Astrocyte (in vitro differentiated cells and primary cell): Measurements from ENCODE around the gene MEAK7. TPM values are rescaled to one million over a fixed set of nuclear protein-coding genes. Genes with fewer than 3 reads are reported as not detected.

Source experiments
- DNase-seq: peaks from one replicate; pipeline ENCODE4 v3.0.0-alpha.2; 2010; ENCODE audit warnings: low read depth
- FAIRE-seq: peaks from 2 replicates; lab custom pipeline; 2011; peaks lifted over from hg19 to GRCh38; lab: Jason Lieb, UNC
- H2AFZ ChIP-seq: 2 replicates; pipeline ENCODE4 v1.6.0; 2012; ENCODE audit warnings: low read depth, low read length, inconsistent platforms
- H3K27ac ChIP-seq: 2 replicates; pipeline ENCODE4 v1.5.1; 2011; ENCODE audit warnings: low read depth, low read length, inconsistent platforms
- H3K27me3 ChIP-seq: 2 replicates; pipeline ENCODE4 v1.6.0; 2011; ENCODE audit warnings: low read length, inconsistent platforms; ENCODE audit not compliant: insufficient read depth
- H3K36me3 ChIP-seq: 2 replicates; pipeline ENCODE4 v1.5.1; 2011; ENCODE audit warnings: low read length, inconsistent platforms; ENCODE audit not compliant: insufficient read depth
- H3K4me1 ChIP-seq: 2 replicates; pipeline ENCODE4 v1.5.1; 2011; ENCODE audit warnings: low read length, inconsistent platforms; ENCODE audit not compliant: insufficient read depth
- H3K4me2 ChIP-seq: 2 replicates; pipeline ENCODE4 v1.6.0; 2012; ENCODE audit warnings: low read length, inconsistent platforms
- H3K4me3 ChIP-seq: 2 replicates; pipeline ENCODE4 v1.5.1; 2011; ENCODE audit warnings: low read depth, mild to moderate bottlenecking, low read length, inconsistent platforms; ENCODE audit not compliant: insufficient read depth
- H3K79me2 ChIP-seq: 2 replicates; pipeline ENCODE4 v1.6.0; 2012; ENCODE audit warnings: mild to moderate bottlenecking, low read length, inconsistent platforms; ENCODE audit not compliant: insufficient read depth
- H3K9ac ChIP-seq: 2 replicates; pipeline ENCODE4 v1.6.0; 2012; ENCODE audit warnings: mild to moderate bottlenecking, low read length, inconsistent platforms
- H3K9me3 ChIP-seq: 2 replicates; pipeline ENCODE4 v1.5.1; 2012; ENCODE audit warnings: low read depth, mild to moderate bottlenecking, low read length, inconsistent platforms; ENCODE audit not compliant: insufficient read depth
- H4K20me1 ChIP-seq: 2 replicates; pipeline ENCODE4 v1.6.0; 2012; ENCODE audit warnings: low read length, inconsistent platforms; ENCODE audit not compliant: insufficient read depth
- H3K27ac Mint-ChIP-seq: one replicate; pipeline ENCODE4 v1.8.0; 2021; ENCODE audit warnings: mild to moderate bottlenecking, mixed read lengths; ENCODE audit not compliant: unreplicated experiment
- H3K27me3 Mint-ChIP-seq: one replicate; pipeline ENCODE4 v1.8.0; 2021; ENCODE audit warnings: low read depth, mixed read lengths; ENCODE audit not compliant: unreplicated experiment
- H3K36me3 Mint-ChIP-seq: one replicate; pipeline ENCODE4 v1.8.0; 2021; ENCODE audit warnings: low read depth, mixed read lengths; ENCODE audit not compliant: unreplicated experiment
- H3K4me1 Mint-ChIP-seq: one replicate; pipeline ENCODE4 v1.8.0; 2021; ENCODE audit warnings: low read depth, mixed read lengths; ENCODE audit not compliant: unreplicated experiment
- H3K4me3 Mint-ChIP-seq: one replicate; pipeline ENCODE4 v1.8.0; 2021; ENCODE audit warnings: mild to moderate bottlenecking, moderate library complexity, mixed read lengths; ENCODE audit not compliant: unreplicated experiment
- H3K9me3 Mint-ChIP-seq: one replicate; pipeline ENCODE4 v1.8.0; 2021; ENCODE audit warnings: mild to moderate bottlenecking, mixed read lengths; ENCODE audit not compliant: unreplicated experiment
- EZH2 ChIP-seq: IDR thresholded peaks from 2 replicates; pipeline ENCODE4 v1.6.1; 2012; ENCODE audit warnings: mild to moderate bottlenecking, low read length, inconsistent platforms; ENCODE audit not compliant: insufficient read depth
- total RNA-seq: library from RNA; stranded (reverse); gene quantifications from 2 replicates; pipeline ENCODE4 v1.2.1, GENCODE V29; 2021
- TF ChIP-seq, protein P1 (sequence below): IDR thresholded peaks from 2 replicates; pipeline ENCODE4 v1.5.1; 2011; ENCODE audit warnings: low read depth, mild to moderate bottlenecking, inconsistent platforms, low read length, moderate library complexity; ENCODE audit not compliant: insufficient read depth

MEAK7 gene
- total RNA-seq, 1 donor from 2014 or later: 41.3 TPM

DNA sequence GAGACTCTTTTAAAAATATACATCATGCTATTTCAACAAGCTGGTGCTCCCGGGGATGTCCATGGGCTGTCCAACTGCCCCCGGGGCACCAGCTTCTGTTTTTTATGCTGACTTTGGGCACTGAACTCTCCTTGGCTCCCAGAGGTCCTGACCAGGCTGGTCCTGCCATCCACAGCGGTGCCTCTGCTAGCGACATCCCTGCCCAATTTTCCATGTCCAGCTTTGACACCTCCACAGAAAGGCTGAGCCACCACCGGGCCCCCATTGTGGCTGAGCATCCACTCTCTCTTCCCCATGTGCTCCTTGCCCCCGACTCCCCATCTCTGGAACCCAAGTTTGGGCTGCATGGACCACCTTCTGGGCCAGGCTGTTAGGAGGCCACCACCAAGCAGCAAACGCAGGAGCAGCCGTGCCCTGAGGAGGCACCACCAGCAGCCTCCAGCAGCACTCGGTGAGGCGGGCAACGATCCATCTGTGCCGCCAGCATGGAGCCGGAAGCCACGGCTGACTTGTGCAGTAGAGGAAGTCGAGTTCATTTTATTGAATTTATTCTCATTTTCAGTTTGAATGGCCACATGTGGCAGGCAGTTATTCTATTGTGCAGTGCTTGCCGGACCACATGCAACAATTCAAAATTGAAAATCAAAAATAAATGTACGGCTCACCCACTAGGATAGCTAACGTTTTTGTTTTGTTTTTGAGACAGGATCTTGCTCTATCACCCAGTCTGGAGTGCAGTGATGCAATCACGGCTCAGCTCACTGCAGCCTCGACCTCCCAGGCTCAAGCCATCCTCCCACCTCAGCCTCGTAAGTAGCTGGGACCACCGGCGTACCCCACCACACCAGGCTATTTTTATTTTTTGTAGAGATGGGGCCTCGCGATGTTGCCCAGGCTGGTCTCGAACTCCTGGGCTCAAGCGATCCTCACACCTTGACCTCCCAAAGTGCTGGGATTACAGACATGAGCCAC lies 2.8 kb upstream of the MEAK7 start:
- no peak for TF ChIP-seq EZH2
- TF ChIP-seq, protein P1, sequence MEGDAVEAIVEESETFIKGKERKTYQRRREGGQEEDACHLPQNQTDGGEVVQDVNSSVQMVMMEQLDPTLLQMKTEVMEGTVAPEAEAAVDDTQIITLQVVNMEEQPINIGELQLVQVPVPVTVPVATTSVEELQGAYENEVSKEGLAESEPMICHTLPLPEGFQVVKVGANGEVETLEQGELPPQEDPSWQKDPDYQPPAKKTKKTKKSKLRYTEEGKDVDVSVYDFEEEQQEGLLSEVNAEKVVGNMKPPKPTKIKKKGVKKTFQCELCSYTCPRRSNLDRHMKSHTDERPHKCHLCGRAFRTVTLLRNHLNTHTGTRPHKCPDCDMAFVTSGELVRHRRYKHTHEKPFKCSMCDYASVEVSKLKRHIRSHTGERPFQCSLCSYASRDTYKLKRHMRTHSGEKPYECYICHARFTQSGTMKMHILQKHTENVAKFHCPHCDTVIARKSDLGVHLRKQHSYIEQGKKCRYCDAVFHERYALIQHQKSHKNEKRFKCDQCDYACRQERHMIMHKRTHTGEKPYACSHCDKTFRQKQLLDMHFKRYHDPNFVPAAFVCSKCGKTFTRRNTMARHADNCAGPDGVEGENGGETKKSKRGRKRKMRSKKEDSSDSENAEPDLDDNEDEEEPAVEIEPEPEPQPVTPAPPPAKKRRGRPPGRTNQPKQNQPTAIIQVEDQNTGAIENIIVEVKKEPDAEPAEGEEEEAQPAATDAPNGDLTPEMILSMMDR: no peak
- Histone ChIP-seq H3K27me3 (no peaks in the 10 kb centered on the region), H2AFZ (no peak overlapping the region), H3K4me3 (no peak overlapping the region), H3K4me2 (no peak overlapping the region), H3K36me3 (no peaks in the 10 kb centered on the region), H3K9me3 (no peaks in the 10 kb centered on the region), H3K9ac (no peak overlapping the region), H3K79me2 (peaks cover 18% of the 10 kb centered on the region), H3K4me1 (peaks cover 35% of the 10 kb centered on the region), H3K27ac (no peak overlapping the region), H4K20me1 (no peaks in the 10 kb centered on the region)
- Mint-ChIP-seq H3K36me3 (peaks cover 2% of the 10 kb centered on the region), H3K9me3 (no peaks in the 10 kb centered on the region), H3K27me3 (no peaks in the 10 kb centered on the region), H3K27ac (no peak overlapping the region), H3K4me3 (no peak overlapping the region), H3K4me1 (peaks cover 16% of the 10 kb centered on the region)
- FAIRE-seq: no peak
- no peak for DNase-seq

- Mint-ChIP-seq H3K4me1 (peaks cover 22% of the 10 kb centered on the region), H3K36me3 (peaks cover 4% of the 10 kb centered on the region), H3K27ac (peak overlapping the region; percentile 81), H3K27me3 (no peaks in the 10 kb centered on the region), H3K9me3 (no peaks in the 10 kb centered on the region), H3K4me3 (peak overlapping the region; percentile 89)
- peak overlapping the region; percentile 75 for H3K27ac ChIP-seq
- DNase-seq (no peak), FAIRE-seq (no peak)
- peak overlapping the region; percentile 88 for H3K9ac ChIP-seq
- peaks cover under 1% of the 10 kb centered on the region for H4K20me1 ChIP-seq
- H3K4me2 ChIP-seq: peak overlapping the region; percentile 80
- H3K4me3 ChIP-seq: peak overlapping the region; percentile 41
- H3K9me3 ChIP-seq: no peaks in the 10 kb centered on the region
- no peak for TF ChIP-seq EZH2
- TF ChIP-seq, protein P1: no peak
- H3K36me3 ChIP-seq: no peaks in the 10 kb centered on the region
- H3K27me3 ChIP-seq: no peaks in the 10 kb centered on the region
- peaks cover 41% of the 10 kb centered on the region for H3K4me1 ChIP-seq
- H3K79me2 ChIP-seq: peaks cover 32% of the 10 kb centered on the region
- peak overlapping the region; percentile 67 for H2AFZ ChIP-seq
Observed at GRCh38 chr16:84505249-84506187, 1.1 kb upstream of the MEAK7 start.
